ENCODE data around the gene FAM83D. TPM values are rescaled to one million over a fixed set of nuclear protein-coding genes. Genes with fewer than 3 reads are reported as not detected.

FAM83D gene
- total RNA-seq, 1 donor from 2014 or later = 20.4 TPM

GRCh38 chr20:38895098-38895949 is 30.9 kb upstream of the FAM83D start:
- intact Hi-C loops (cut with DNase I) = no loop called here
- no peak overlapping the region for H3K4me3 ChIP-seq
- no peak for DNase-seq (ENCODE audit: extremely low spot score in 2 of 2)

GRCh38 chr20:38896009-38896594 is 30.1 kb upstream of the FAM83D start:
- Histone ChIP-seq H3K27ac (no peak overlapping the region), H3K4me1 (peaks cover 14% of the 10 kb centered on the region), H3K36me3 (no peaks in the 10 kb centered on the region), H3K9me3 (no peaks in the 10 kb centered on the region), H3K4me3 (no peak overlapping the region), H3K27me3 (no peaks in the 10 kb centered on the region)
- DNase-seq (ENCODE audit: extremely low spot score in 2 of 2) = no peak
- no peak for TF ChIP-seq POLR2AphosphoS5 (IDR thresholded peaks at IDR 0.05; ENCODE audit: insufficient read depth in 1 of 2, low read depth in 1 of 2)
- no peak for TF ChIP-seq CTCF (IDR thresholded peaks at IDR 0.05)
- no peak for TF ChIP-seq POLR2A (IDR thresholded peaks at IDR 0.05)
- intact Hi-C loops (cut with DNase I) = no loop called here

More at GRCh38 chr20:38895098-38895949, 30.9 kb upstream of the FAM83D start:
- Histone ChIP-seq H3K36me3 (no peaks in the 10 kb centered on the region), H3K9me3 (no peaks in the 10 kb centered on the region), H3K4me1 (peaks cover 14% of the 10 kb centered on the region), H3K27ac (no peak overlapping the region), H3K27me3 (no peaks in the 10 kb centered on the region)
- TF ChIP-seq POLR2A (IDR thresholded peaks at IDR 0.05) (no peak), CTCF (IDR thresholded peaks at IDR 0.05) (no peak), POLR2AphosphoS5 (IDR thresholded peaks at IDR 0.05; ENCODE audit: insufficient read depth in 1 of 2, low read depth in 1 of 2) (no peak)

- TF ChIP-seq POLR2A (IDR thresholded peaks at IDR 0.05) (no peak), CTCF (IDR thresholded peaks at IDR 0.05) (no peak), POLR2AphosphoS5 (IDR thresholded peaks at IDR 0.05; ENCODE audit: insufficient read depth in 1 of 2, low read depth in 1 of 2) (no peak)
- H3K9me3 ChIP-seq = no peaks in the 10 kb centered on the region
These were observed 28.9 kb upstream of the FAM83D start for GRCh38 chr20:38897267-38897666.

GRCh38 chr20:38900606-38901005 is 25.6 kb upstream of the FAM83D start:
- no peak for TF ChIP-seq CTCF (IDR thresholded peaks at IDR 0.05)
- TF ChIP-seq POLR2AphosphoS5 (IDR thresholded peaks at IDR 0.05; ENCODE audit: insufficient read depth in 1 of 2, low read depth in 1 of 2) = no peak
- TF ChIP-seq POLR2A (IDR thresholded peaks at IDR 0.05) = no peak
- Histone ChIP-seq H3K4me3 (no peak overlapping the region), H3K27me3 (no peaks in the 10 kb centered on the region), H3K4me1 (no peaks in the 10 kb centered on the region), H3K36me3 (no peaks in the 10 kb centered on the region), H3K27ac (no peak overlapping the region), H3K9me3 (no peaks in the 10 kb centered on the region)
- intact Hi-C loops (cut with DNase I) = no loop called here
- DNase-seq (ENCODE audit: extremely low spot score in 2 of 2) = no peak

More at GRCh38 chr20:38897267-38897666, 28.9 kb upstream of the FAM83D start:
- H3K4me3 ChIP-seq = no peak overlapping the region
- intact Hi-C loops (cut with DNase I) = no loop called here
- H3K27me3 ChIP-seq = no peaks in the 10 kb centered on the region
- H3K4me1 ChIP-seq = peaks cover 14% of the 10 kb centered on the region
- H3K27ac ChIP-seq = no peak overlapping the region
- DNase-seq (ENCODE audit: extremely low spot score in 2 of 2) = no peak
- H3K36me3 ChIP-seq = no peaks in the 10 kb centered on the region

- no peaks in the 10 kb centered on the region for H3K4me1 ChIP-seq
- no peak overlapping the region for H3K4me3 ChIP-seq
- DNase-seq (ENCODE audit: extremely low spot score in 2 of 2) = no peak
- H3K27ac ChIP-seq = no peak overlapping the region
- H3K27me3 ChIP-seq = no peaks in the 10 kb centered on the region
- H3K9me3 ChIP-seq = no peaks in the 10 kb centered on the region
- TF ChIP-seq CTCF (IDR thresholded peaks at IDR 0.05) = no peak
- TF ChIP-seq POLR2A (IDR thresholded peaks at IDR 0.05) = no peak
- no peak for TF ChIP-seq POLR2AphosphoS5 (IDR thresholded peaks at IDR 0.05; ENCODE audit: insufficient read depth in 1 of 2, low read depth in 1 of 2)
- intact Hi-C loops (cut with DNase I) = no loop called here
- H3K36me3 ChIP-seq = no peaks in the 10 kb centered on the region
These were observed 23.6 kb upstream of the FAM83D start for GRCh38 chr20:38902601-38903000.

Data from vagina (tissue), 2 donors.